Neural progenitor cell (in vitro differentiated cells): Measurements from ENCODE around the gene DLG2. TPM values are rescaled to one million over a fixed set of nuclear protein-coding genes. Genes with fewer than 3 reads are reported as not detected.

Experiments used
- DNase-seq: peaks from one replicate; pipeline ENCODE4 v3.0.0-alpha.2; 2016; ENCODE audit warnings: low spot score
- H2AFZ ChIP-seq: fragments of 200-600 bp; sonication (generic); replicated peaks from 2 replicates; pipeline ENCODE4 v1.6.1; 2016; ENCODE audit warnings: antibody characterized with exemption
- H3F3A ChIP-seq: fragments of 200-600 bp; sonication (generic); 2 replicates; pipeline ENCODE4 v1.6.1; 2016; ENCODE audit warnings: antibody characterized with exemption, low read depth
- H3K27ac ChIP-seq: fragments of 200-600 bp; sonication (generic); 2 replicates; pipeline ENCODE4 v1.5.1; 2016; ENCODE audit warnings: mild to moderate bottlenecking
- H3K27me3 ChIP-seq: fragments of 200-600 bp; sonication (generic); 2 replicates; pipeline ENCODE4 v1.6.1; 2016; ENCODE audit warnings: mild to moderate bottlenecking, moderate library complexity
- H3K36me3 ChIP-seq: fragments of 200-600 bp; sonication (generic); 2 replicates; pipeline ENCODE4 v1.5.1; 2016
- H3K4me1 ChIP-seq: fragments of 200-600 bp; sonication (generic); 2 replicates; pipeline ENCODE4 v1.6.1; 2016; ENCODE audit warnings: mixed run types
- H3K4me2 ChIP-seq: fragments of 200-600 bp; sonication (generic); 2 replicates; pipeline ENCODE4 v1.6.1; 2016
- H3K4me3 ChIP-seq: fragments of 200-600 bp; sonication (generic); 2 replicates; pipeline ENCODE4 v1.5.1; 2016
- H3K79me2 ChIP-seq: fragments of 200-600 bp; sonication (generic); 2 replicates; pipeline ENCODE4 v1.6.1; 2016; ENCODE audit warnings: low read depth
- H3K9ac ChIP-seq: fragments of 200-600 bp; sonication (generic); 2 replicates; pipeline ENCODE4 v1.6.1; 2016
- H3K9me3 ChIP-seq: fragments of 200-600 bp; sonication (generic); 2 replicates; pipeline ENCODE4 v1.5.1; 2016; ENCODE audit warnings: low read depth
- H4K20me1 ChIP-seq: fragments of 200-600 bp; sonication (generic); 2 replicates; pipeline ENCODE4 v1.6.1; 2016; ENCODE audit warnings: low read depth
- H3K27ac Mint-ChIP-seq: 3 replicates; pipeline ENCODE4 v1.8.0; 2021; ENCODE audit warnings: mixed read lengths
- H3K27me3 Mint-ChIP-seq: 2 replicates; pipeline ENCODE4 v1.8.0; 2022; ENCODE audit warnings: low read depth, mild to moderate bottlenecking, inconsistent platforms, moderate library complexity, mixed read lengths; ENCODE audit not compliant: insufficient read depth
- H3K36me3 Mint-ChIP-seq: 3 replicates; pipeline ENCODE4 v1.8.0; 2021; ENCODE audit warnings: mixed read lengths
- H3K4me1 Mint-ChIP-seq: 3 replicates; pipeline ENCODE4 v1.8.0; 2021; ENCODE audit warnings: mixed read lengths
- H3K4me3 Mint-ChIP-seq: 3 replicates; pipeline ENCODE4 v1.8.0; 2021; ENCODE audit warnings: mild to moderate bottlenecking, moderate library complexity, mixed read lengths
- H3K9me3 Mint-ChIP-seq: 3 replicates; pipeline ENCODE4 v1.8.0; 2020; ENCODE audit warnings: mixed read lengths
- CTCF ChIP-seq: fragments of 200-600 bp; sonication (generic); IDR thresholded peaks from 2 replicates; pipeline ENCODE4 v1.5.1; 2017; ENCODE audit warnings: antibody characterized with exemption, mild to moderate bottlenecking
- EZH2 ChIP-seq: fragments of 200-600 bp; sonication (generic); IDR thresholded peaks from 2 replicates; pipeline ENCODE4 v1.6.1; 2017; ENCODE audit warnings: antibody characterized with exemption, mild to moderate bottlenecking, moderate library complexity
- EZH2phosphoT487 ChIP-seq: fragments of 200-600 bp; sonication (generic); IDR thresholded peaks from 2 replicates; pipeline ENCODE4 v1.6.1; 2017; ENCODE audit warnings: antibody characterized with exemption
- total RNA-seq: library from RNA; depleted of rRNA; stranded (reverse); fragments of >200 nt; gene quantifications from 2 replicates; pipeline ENCODE4 v1.2.3, GENCODE V29; 2015; ENCODE audit warnings: low replicate concordance

Gene DLG2
- total RNA-seq, 1 donor from 2014 or later, result 7.5 TPM

GRCh38 chr11:84069048-84069447, 1558.1 kb downstream of the DLG2 start:
- H3K36me3 Mint-ChIP-seq, result no peaks in the 10 kb centered on the region
- no peak overlapping the region for H3K27ac Mint-ChIP-seq
- Histone ChIP-seq H3F3A (no peaks in the 10 kb centered on the region), H3K27me3 (no peaks in the 10 kb centered on the region), H3K36me3 (no peaks in the 10 kb centered on the region), H3K27ac (no peak overlapping the region), H3K4me2 (no peak overlapping the region), H3K4me3 (no peak overlapping the region), H3K79me2 (no peaks in the 10 kb centered on the region), H2AFZ (no peak overlapping the region), H3K9me3 (no peaks in the 10 kb centered on the region), H4K20me1 (no peaks in the 10 kb centered on the region), H3K9ac (no peak overlapping the region), H3K4me1 (no peaks in the 10 kb centered on the region)
- H3K4me3 Mint-ChIP-seq, result no peak overlapping the region
- no peak for TF ChIP-seq EZH2
- TF ChIP-seq EZH2phosphoT487, result no peak
- no peaks in the 10 kb centered on the region for H3K27me3 Mint-ChIP-seq
- H3K4me1 Mint-ChIP-seq, result no peaks in the 10 kb centered on the region
- DNase-seq, result no peak
- no peaks in the 10 kb centered on the region for H3K9me3 Mint-ChIP-seq

GRCh38 chr11:84061726-84062125, 1565.4 kb downstream of the DLG2 start:
- H3K4me1 ChIP-seq, result no peaks in the 10 kb centered on the region
- H3K27me3 Mint-ChIP-seq, result no peaks in the 10 kb centered on the region
- H2AFZ ChIP-seq, result no peak overlapping the region
- no peak overlapping the region for H3K27ac ChIP-seq
- no peak overlapping the region for H3K27ac Mint-ChIP-seq
- H4K20me1 ChIP-seq, result no peaks in the 10 kb centered on the region
- no peak overlapping the region for H3K4me3 Mint-ChIP-seq
- no peaks in the 10 kb centered on the region for H3K27me3 ChIP-seq
- H3K9me3 Mint-ChIP-seq, result no peaks in the 10 kb centered on the region
- no peak overlapping the region for H3K4me2 ChIP-seq
- TF ChIP-seq EZH2phosphoT487 (no peak), EZH2 (no peak), CTCF (no peak)
- no peak overlapping the region for H3K9ac ChIP-seq
- H3K9me3 ChIP-seq, result no peaks in the 10 kb centered on the region
- H3K4me1 Mint-ChIP-seq, result no peaks in the 10 kb centered on the region
- H3K36me3 ChIP-seq, result no peaks in the 10 kb centered on the region
- no peaks in the 10 kb centered on the region for H3F3A ChIP-seq
- no peak overlapping the region for H3K4me3 ChIP-seq
- H3K36me3 Mint-ChIP-seq, result no peaks in the 10 kb centered on the region
- no peaks in the 10 kb centered on the region for H3K79me2 ChIP-seq
- no peak for DNase-seq

GRCh38 chr11:84056653-84057376, 1570.3 kb downstream of the DLG2 start:
- Mint-ChIP-seq H3K27me3 (no peaks in the 10 kb centered on the region), H3K27ac (no peak overlapping the region), H3K4me3 (no peak overlapping the region), H3K36me3 (no peaks in the 10 kb centered on the region), H3K4me1 (peaks cover 2% of the 10 kb centered on the region), H3K9me3 (no peaks in the 10 kb centered on the region)
- Histone ChIP-seq H3K9me3 (no peaks in the 10 kb centered on the region), H3K27ac (no peak overlapping the region), H3K4me1 (no peaks in the 10 kb centered on the region), H3K9ac (no peak overlapping the region), H3K4me2 (no peak overlapping the region), H3K4me3 (no peak overlapping the region), H4K20me1 (no peaks in the 10 kb centered on the region), H2AFZ (no peak overlapping the region), H3K27me3 (no peaks in the 10 kb centered on the region), H3K36me3 (no peaks in the 10 kb centered on the region), H3F3A (no peaks in the 10 kb centered on the region), H3K79me2 (no peaks in the 10 kb centered on the region)
- no peak for DNase-seq
- TF ChIP-seq EZH2phosphoT487, result no peak
- TF ChIP-seq EZH2, result no peak
- TF ChIP-seq CTCF, result no peak

- no peak overlapping the region for H3K9ac ChIP-seq
- Mint-ChIP-seq H3K4me1 (peaks cover 7% of the 10 kb centered on the region), H3K4me3 (no peak overlapping the region), H3K27ac (no peak overlapping the region), H3K9me3 (peaks cover 13% of the 10 kb centered on the region), H3K27me3 (no peaks in the 10 kb centered on the region), H3K36me3 (no peaks in the 10 kb centered on the region)
- H3K27me3 ChIP-seq, result no peaks in the 10 kb centered on the region
- H3K4me3 ChIP-seq, result peak overlapping the region; percentile 30
- no peak for DNase-seq
- TF ChIP-seq EZH2phosphoT487 (no peak), CTCF (no peak), EZH2 (no peak)
- H3F3A ChIP-seq, result peaks cover 10% of the 10 kb centered on the region
- H3K9me3 ChIP-seq, result no peaks in the 10 kb centered on the region
- no peaks in the 10 kb centered on the region for H4K20me1 ChIP-seq
- H3K4me1 ChIP-seq, result peaks cover 31% of the 10 kb centered on the region
- no peak overlapping the region for H2AFZ ChIP-seq
- peak overlapping the region; percentile 80 for H3K27ac ChIP-seq
- no peaks in the 10 kb centered on the region for H3K79me2 ChIP-seq
- H3K36me3 ChIP-seq, result no peaks in the 10 kb centered on the region
- peak overlapping the region; percentile 77 for H3K4me2 ChIP-seq
Observed at GRCh38 chr11:84045146-84045545, 1582.0 kb downstream of the DLG2 start.
